ENCODE data around the gene LRRD1.

Gene LRRD1

DNA sequence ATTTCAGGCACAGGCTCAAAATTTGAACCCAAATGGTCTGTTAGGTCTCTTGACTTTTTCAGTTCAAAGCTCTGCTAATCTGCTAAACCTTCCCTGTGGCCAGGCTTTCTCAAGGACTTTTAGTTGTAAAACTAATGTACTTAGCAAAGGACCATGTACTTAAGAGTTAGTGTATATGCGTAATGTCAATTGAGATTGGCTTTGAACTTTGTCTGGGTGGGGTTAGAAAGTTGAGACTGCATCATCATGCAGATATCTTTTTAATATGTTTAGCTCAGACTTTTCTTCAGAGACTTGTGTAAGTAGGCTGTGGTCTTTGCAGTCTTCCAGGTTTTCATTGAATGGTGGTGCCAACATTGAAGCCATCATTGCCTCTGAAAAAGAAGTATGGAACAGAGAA is 78.4 kb downstream of the LRRD1 start (continued):
- TF ChIP-seq, protein P1, sequence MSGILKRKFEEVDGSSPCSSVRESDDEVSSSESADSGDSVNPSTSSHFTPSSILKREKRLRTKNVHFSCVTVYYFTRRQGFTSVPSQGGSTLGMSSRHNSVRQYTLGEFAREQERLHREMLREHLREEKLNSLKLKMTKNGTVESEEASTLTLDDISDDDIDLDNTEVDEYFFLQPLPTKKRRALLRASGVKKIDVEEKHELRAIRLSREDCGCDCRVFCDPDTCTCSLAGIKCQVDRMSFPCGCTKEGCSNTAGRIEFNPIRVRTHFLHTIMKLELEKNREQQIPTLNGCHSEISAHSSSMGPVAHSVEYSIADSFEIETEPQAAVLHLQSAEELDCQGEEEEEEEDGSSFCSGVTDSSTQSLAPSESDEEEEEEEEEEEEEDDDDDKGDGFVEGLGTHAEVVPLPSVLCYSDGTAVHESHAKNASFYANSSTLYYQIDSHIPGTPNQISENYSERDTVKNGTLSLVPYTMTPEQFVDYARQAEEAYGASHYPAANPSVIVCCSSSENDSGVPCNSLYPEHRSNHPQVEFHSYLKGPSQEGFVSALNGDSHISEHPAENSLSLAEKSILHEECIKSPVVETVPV (CRISPR knock-in tag; IDR thresholded peaks at IDR 0.05), result no peak
- TF ChIP-seq, protein P2, sequence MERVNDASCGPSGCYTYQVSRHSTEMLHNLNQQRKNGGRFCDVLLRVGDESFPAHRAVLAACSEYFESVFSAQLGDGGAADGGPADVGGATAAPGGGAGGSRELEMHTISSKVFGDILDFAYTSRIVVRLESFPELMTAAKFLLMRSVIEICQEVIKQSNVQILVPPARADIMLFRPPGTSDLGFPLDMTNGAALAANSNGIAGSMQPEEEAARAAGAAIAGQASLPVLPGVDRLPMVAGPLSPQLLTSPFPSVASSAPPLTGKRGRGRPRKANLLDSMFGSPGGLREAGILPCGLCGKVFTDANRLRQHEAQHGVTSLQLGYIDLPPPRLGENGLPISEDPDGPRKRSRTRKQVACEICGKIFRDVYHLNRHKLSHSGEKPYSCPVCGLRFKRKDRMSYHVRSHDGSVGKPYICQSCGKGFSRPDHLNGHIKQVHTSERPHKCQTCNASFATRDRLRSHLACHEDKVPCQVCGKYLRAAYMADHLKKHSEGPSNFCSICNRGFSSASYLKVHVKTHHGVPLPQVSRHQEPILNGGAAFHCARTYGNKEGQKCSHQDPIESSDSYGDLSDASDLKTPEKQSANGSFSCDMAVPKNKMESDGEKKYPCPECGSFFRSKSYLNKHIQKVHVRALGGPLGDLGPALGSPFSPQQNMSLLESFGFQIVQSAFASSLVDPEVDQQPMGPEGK (CRISPR knock-in tag; IDR thresholded peaks at IDR 0.05; ENCODE audit: borderline replicate concordance), result no peak
- TF ChIP-seq ARNTL (CRISPR knock-in tag; IDR thresholded peaks at IDR 0.05; ENCODE audit: borderline replicate concordance, low read depth), result no peak
- TF ChIP-seq TCF4 (CRISPR knock-in tag; IDR thresholded peaks at IDR 0.05; ENCODE audit: borderline replicate concordance), result no peak
- TF ChIP-seq SNAI2 (CRISPR knock-in tag; IDR thresholded peaks at IDR 0.05), result no peak
- TF ChIP-seq PPARA (CRISPR knock-in tag; IDR thresholded peaks at IDR 0.05; ENCODE audit: borderline replicate concordance), result no peak

DNA sequence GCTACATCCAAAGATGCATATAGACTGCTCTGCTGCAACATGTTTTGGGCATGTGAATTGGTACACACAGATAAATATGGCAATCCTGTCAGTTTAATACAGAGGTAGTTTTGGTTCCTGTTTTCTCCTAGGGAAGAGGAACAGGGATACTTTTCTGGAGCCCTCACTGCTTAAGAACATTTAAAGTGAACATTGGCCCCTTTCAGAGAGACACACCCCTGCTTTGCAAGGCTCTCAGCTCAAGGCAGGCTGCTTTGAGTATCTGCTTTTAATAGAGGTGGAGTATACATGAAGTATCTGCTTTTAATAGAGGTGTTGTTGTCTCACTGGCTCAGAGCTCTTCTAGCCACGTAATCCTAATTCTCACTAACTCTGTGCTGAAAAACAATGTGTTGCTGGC is 83.6 kb downstream of the LRRD1 start:
- no peak for ATAC-seq
- TF ChIP-seq CSDC2 (CRISPR knock-in tag; IDR thresholded peaks at IDR 0.05) (no peak), OSR1 (CRISPR knock-in tag; IDR thresholded peaks at IDR 0.05) (no peak), TCF4 (CRISPR knock-in tag; IDR thresholded peaks at IDR 0.05; ENCODE audit: borderline replicate concordance) (no peak), BACH2 (CRISPR knock-in tag; IDR thresholded peaks at IDR 0.05; ENCODE audit: borderline replicate concordance) (no peak), PPARA (CRISPR knock-in tag; IDR thresholded peaks at IDR 0.05; ENCODE audit: borderline replicate concordance) (no peak), SNAI2 (CRISPR knock-in tag; IDR thresholded peaks at IDR 0.05) (no peak), ISL1 (CRISPR knock-in tag; IDR thresholded peaks at IDR 0.05) (no peak), ZNF8 (CRISPR knock-in tag; IDR thresholded peaks at IDR 0.05) (no peak), ZFP3 (CRISPR knock-in tag; IDR thresholded peaks at IDR 0.05) (no peak), ARNTL (CRISPR knock-in tag; IDR thresholded peaks at IDR 0.05; ENCODE audit: borderline replicate concordance, low read depth) (no peak), GLIS3 (CRISPR knock-in tag; IDR thresholded peaks at IDR 0.05) (no peak), ESRRG (CRISPR knock-in tag; IDR thresholded peaks at IDR 0.05) (no peak), RARB (CRISPR knock-in tag; IDR thresholded peaks at IDR 0.05) (no peak), TOX (CRISPR knock-in tag; IDR thresholded peaks at IDR 0.05; ENCODE audit: borderline replicate concordance) (no peak), ZFP30 (CRISPR knock-in tag; IDR thresholded peaks at IDR 0.05) (no peak), ZC3H10 (CRISPR knock-in tag; IDR thresholded peaks at IDR 0.05) (no peak)
- TF ChIP-seq, protein P3, sequence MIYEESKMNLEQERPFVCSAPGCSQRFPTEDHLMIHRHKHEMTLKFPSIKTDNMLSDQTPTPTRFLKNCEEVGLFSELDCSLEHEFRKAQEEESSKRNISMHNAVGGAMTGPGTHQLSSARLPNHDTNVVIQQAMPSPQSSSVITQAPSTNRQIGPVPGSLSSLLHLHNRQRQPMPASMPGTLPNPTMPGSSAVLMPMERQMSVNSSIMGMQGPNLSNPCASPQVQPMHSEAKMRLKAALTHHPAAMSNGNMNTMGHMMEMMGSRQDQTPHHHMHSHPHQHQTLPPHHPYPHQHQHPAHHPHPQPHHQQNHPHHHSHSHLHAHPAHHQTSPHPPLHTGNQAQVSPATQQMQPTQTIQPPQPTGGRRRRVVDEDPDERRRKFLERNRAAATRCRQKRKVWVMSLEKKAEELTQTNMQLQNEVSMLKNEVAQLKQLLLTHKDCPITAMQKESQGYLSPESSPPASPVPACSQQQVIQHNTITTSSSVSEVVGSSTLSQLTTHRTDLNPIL (CRISPR knock-in tag; IDR thresholded peaks at IDR 0.05; ENCODE audit: low read depth), result no peak
- TF ChIP-seq, protein P1 (CRISPR knock-in tag; IDR thresholded peaks at IDR 0.05), result no peak
- TF ChIP-seq, protein P4, sequence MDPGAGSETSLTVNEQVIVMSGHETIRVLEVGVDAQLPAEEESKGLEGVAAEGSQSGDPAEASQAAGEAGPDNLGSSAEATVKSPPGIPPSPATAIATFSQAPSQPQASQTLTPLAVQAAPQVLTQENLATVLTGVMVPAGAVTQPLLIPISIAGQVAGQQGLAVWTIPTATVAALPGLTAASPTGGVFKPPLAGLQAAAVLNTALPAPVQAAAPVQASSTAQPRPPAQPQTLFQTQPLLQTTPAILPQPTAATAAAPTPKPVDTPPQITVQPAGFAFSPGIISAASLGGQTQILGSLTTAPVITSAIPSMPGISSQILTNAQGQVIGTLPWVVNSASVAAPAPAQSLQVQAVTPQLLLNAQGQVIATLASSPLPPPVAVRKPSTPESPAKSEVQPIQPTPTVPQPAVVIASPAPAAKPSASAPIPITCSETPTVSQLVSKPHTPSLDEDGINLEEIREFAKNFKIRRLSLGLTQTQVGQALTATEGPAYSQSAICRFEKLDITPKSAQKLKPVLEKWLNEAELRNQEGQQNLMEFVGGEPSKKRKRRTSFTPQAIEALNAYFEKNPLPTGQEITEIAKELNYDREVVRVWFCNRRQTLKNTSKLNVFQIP (CRISPR knock-in tag; IDR thresholded peaks at IDR 0.05; ENCODE audit: borderline replicate concordance, low read depth), result no peak
- TF ChIP-seq, protein P2 (CRISPR knock-in tag; IDR thresholded peaks at IDR 0.05; ENCODE audit: borderline replicate concordance), result no peak
